Endothelial cell of umbilical vein (primary cell): ENCODE data around the gene UNCX. TPM values are rescaled to one million over a fixed set of nuclear protein-coding genes. Genes with fewer than 3 reads are reported as not detected.

Source experiments
- BruUV-seq: library from RNA; stranded (reverse); fragments of 400-500 nt; replicated peaks from 2 replicates; lab custom pipeline; 2021; lab: Mats Ljungman, UMichigan
- CTCF ChIA-PET: fragments of 300-600, 350-600 bp; sonication (Branson Sonifier 250); formaldehyde crosslinking; loops from one replicate; lab custom pipeline; 2021; ENCODE audit warnings: antibody characterized with exemption, inconsistent platforms; lab: Charles Lee
- POLR2A ChIA-PET: fragments of 300-600, 350-600 bp; sonication (Branson Sonifier 250); formaldehyde crosslinking; loops from one replicate; lab custom pipeline; 2021; ENCODE audit warnings: antibody characterized with exemption, inconsistent platforms; lab: Charles Lee
- DNase-seq: peaks from one replicate; pipeline ENCODE4 v3.0.0-alpha.2; 2011; ENCODE audit warnings: low read depth, low spot score
- FAIRE-seq: peaks from 2 replicates; lab custom pipeline; 2011; peaks lifted over from hg19 to GRCh38; lab: Jason Lieb, UNC
- H2AFZ ChIP-seq: 2 replicates; pipeline ENCODE4 v1.6.0; 2012; ENCODE audit warnings: low read depth, low read length, control low read depth, inconsistent platforms
- H3K27ac ChIP-seq: 2 replicates; pipeline ENCODE4 v1.5.1; 2011; ENCODE audit warnings: low read depth, mild to moderate bottlenecking, control low read depth, low read length, moderate library complexity; ENCODE audit not compliant: insufficient read depth
- H3K27me3 ChIP-seq, 2 experiments: 2 replicates each; pipeline versions ENCODE4 v1.6.0 to v1.6.1; 2011; ENCODE audit warnings: low read length in 2 of 2, mixed read lengths in 1 of 2; ENCODE audit not compliant: control insufficient read depth in 2 of 2, insufficient read depth in 2 of 2
- H3K36me3 ChIP-seq, 2 experiments: 2 replicates in 1 of 2; 3 replicates in 1 of 2; pipeline ENCODE4 v1.5.1; 2011; ENCODE audit warnings: low read length in 2 of 2, mild to moderate bottlenecking in 1 of 2, moderate library complexity in 1 of 2; ENCODE audit not compliant: control insufficient read depth in 2 of 2, insufficient read depth in 2 of 2; ENCODE audit errors: extremely low read depth in 1 of 2
- H3K4me1 ChIP-seq: 3 replicates; pipeline ENCODE4 v1.5.1; 2011; ENCODE audit warnings: mild to moderate bottlenecking, low read length; ENCODE audit not compliant: control insufficient read depth, insufficient read depth; ENCODE audit errors: extremely low read depth
- H3K4me2 ChIP-seq: 2 replicates; pipeline ENCODE4 v1.6.1; 2011; ENCODE audit warnings: low read length, control low read depth, mixed read lengths; ENCODE audit not compliant: insufficient read depth
- H3K4me3 ChIP-seq, 3 experiments: fragments of 200-600 bp in 1 of 3; sonication (generic), shearing (Covaris generic) in 1 of 3; replicated peaks in 1 of 3; 2 replicates each; pipeline ENCODE4 v1.5.1; 2011 to 2016; ENCODE audit warnings: control low read depth in 3 of 3, low read length in 3 of 3, mild to moderate bottlenecking in 2 of 3, inconsistent platforms in 1 of 3, low read depth in 1 of 3, moderate library complexity in 1 of 3; ENCODE audit not compliant: insufficient read depth in 1 of 3
- H3K79me2 ChIP-seq: 2 replicates; pipeline ENCODE4 v1.6.0; 2012; ENCODE audit warnings: low read length, inconsistent platforms; ENCODE audit not compliant: control insufficient read depth, insufficient read depth
- H3K9ac ChIP-seq: replicated peaks from 2 replicates; pipeline ENCODE3; 2011; ENCODE audit warnings: low read length, control low read depth; ENCODE audit not compliant: insufficient read depth; ENCODE audit errors: extremely low read depth
- H3K9me1 ChIP-seq: replicated peaks from 3 replicates; pipeline ENCODE4 v1.6.0; 2011; ENCODE audit warnings: mild to moderate bottlenecking, low read length; ENCODE audit not compliant: control insufficient read depth, insufficient read depth; ENCODE audit errors: extremely low read depth
- H3K9me3 ChIP-seq: replicated peaks from 2 replicates; pipeline ENCODE4 v1.5.1; 2012; ENCODE audit warnings: low read length, inconsistent platforms; ENCODE audit not compliant: control insufficient read depth, insufficient read depth
- H4K20me1 ChIP-seq: replicated peaks from 2 replicates; pipeline ENCODE3; 2011; ENCODE audit warnings: mild to moderate bottlenecking, low read length; ENCODE audit not compliant: control insufficient read depth, insufficient read depth; ENCODE audit errors: extremely low read depth
- EZH2 ChIP-seq: IDR thresholded peaks from 2 replicates; pipeline ENCODE4 v1.6.1; 2012; ENCODE audit warnings: borderline replicate concordance, low read depth, mild to moderate bottlenecking, moderate library complexity, low read length, inconsistent platforms; ENCODE audit not compliant: severe bottlenecking
- FOS ChIP-seq: IDR thresholded peaks from 2 replicates; pipeline ENCODE4 v1.6.1; 2011; ENCODE audit warnings: mild to moderate bottlenecking, low read length, moderate library complexity, borderline replicate concordance; ENCODE audit not compliant: insufficient read depth
- GATA2 ChIP-seq: IDR thresholded peaks from 2 replicates; pipeline ENCODE4 v1.7.0; 2011; ENCODE audit warnings: low read depth, mild to moderate bottlenecking, moderate library complexity, mixed read lengths, low read length; ENCODE audit not compliant: insufficient read length, insufficient read depth
- JUN ChIP-seq: IDR thresholded peaks from 2 replicates; pipeline ENCODE4 v1.6.1; 2011; ENCODE audit warnings: borderline replicate concordance, low read depth; ENCODE audit not compliant: insufficient read length, insufficient read depth
- MYC ChIP-seq: IDR thresholded peaks from one replicate; pipeline ENCODE4 v1.6.1; 2011; ENCODE audit warnings: mild to moderate bottlenecking, low read depth, low read length
- POLR2A ChIP-seq: IDR thresholded peaks from 2 replicates; pipeline ENCODE4 v1.6.1; 2012; ENCODE audit warnings: low read depth, mild to moderate bottlenecking, control low read depth, low read length
- POLR2AphosphoS5 ChIP-seq: IDR thresholded peaks from 2 replicates; pipeline ENCODE4 v1.6.1; 2012; ENCODE audit warnings: low read depth, mild to moderate bottlenecking, control low read depth, low read length, moderate library complexity; ENCODE audit not compliant: insufficient read depth
- dilution Hi-C: fragments of 300-500 bp; cut with MboI; formaldehyde crosslinking; loops from one replicate; pipeline ENCODE4 v1.15.0; 2019; ENCODE audit warnings: low sequenced_read_pairs; ENCODE audit not compliant: extremely low pct_ligation_motif_present
- intact Hi-C: fragments of 100-400 bp; cut with micrococcal nuclease; formaldehyde crosslinking; loops from one replicate; pipeline ENCODE4 v1.10.0; 2022
- polyA plus RNA-seq, 4 experiments: library from polyadenylated mRNA; depleted of rRNA in 3 of 4; stranded (reverse) in 3 of 4; unstranded in 1 of 4; fragments of >200 nt; gene quantifications; 2 replicates each; pipeline versions ENCODE4 v1.2.1 to v1.2.3, GENCODE V29; 2011 to 2012; ENCODE audit warnings: missing spikeins in 1 of 4
- total RNA-seq: library from RNA; stranded (reverse); gene quantifications from 2 replicates; pipeline ENCODE4 v1.2.3, GENCODE V29; 2021
- TF ChIP-seq, protein P1 (sequence below), 2 donors: IDR thresholded peaks; 1 replicate in 1 of 2; 2 replicates in 1 of 2; pipeline ENCODE4 v1.5.1; 2011; ENCODE audit warnings: low read length in 2 of 2, mild to moderate bottlenecking in 2 of 2, moderate library complexity in 2 of 2, control low read depth in 1 of 2, inconsistent platforms in 1 of 2, low read depth in 1 of 2; ENCODE audit not compliant: insufficient read depth in 1 of 2; ENCODE audit errors: extremely low read depth in 1 of 2
- TF ChIP-seq, protein P2 (sequence below): IDR thresholded peaks from 2 replicates; pipeline ENCODE4 v1.6.1; 2011; ENCODE audit not compliant: insufficient read depth, insufficient read length

The UNCX gene
- total and polyA plus RNA-seq, 2 donors (not counting 3 experiments of a cell fraction or from before 2014, with no cell fraction given) = not detected

GRCh38 chr7:1270181-1270580 is 37.5 kb downstream of the UNCX start:
- TF ChIP-seq EZH2 (no peak), MYC (no peak), FOS (no peak), POLR2A (no peak), JUN (no peak), POLR2AphosphoS5 (no peak), GATA2 (no peak)
- TF ChIP-seq, protein P1, sequence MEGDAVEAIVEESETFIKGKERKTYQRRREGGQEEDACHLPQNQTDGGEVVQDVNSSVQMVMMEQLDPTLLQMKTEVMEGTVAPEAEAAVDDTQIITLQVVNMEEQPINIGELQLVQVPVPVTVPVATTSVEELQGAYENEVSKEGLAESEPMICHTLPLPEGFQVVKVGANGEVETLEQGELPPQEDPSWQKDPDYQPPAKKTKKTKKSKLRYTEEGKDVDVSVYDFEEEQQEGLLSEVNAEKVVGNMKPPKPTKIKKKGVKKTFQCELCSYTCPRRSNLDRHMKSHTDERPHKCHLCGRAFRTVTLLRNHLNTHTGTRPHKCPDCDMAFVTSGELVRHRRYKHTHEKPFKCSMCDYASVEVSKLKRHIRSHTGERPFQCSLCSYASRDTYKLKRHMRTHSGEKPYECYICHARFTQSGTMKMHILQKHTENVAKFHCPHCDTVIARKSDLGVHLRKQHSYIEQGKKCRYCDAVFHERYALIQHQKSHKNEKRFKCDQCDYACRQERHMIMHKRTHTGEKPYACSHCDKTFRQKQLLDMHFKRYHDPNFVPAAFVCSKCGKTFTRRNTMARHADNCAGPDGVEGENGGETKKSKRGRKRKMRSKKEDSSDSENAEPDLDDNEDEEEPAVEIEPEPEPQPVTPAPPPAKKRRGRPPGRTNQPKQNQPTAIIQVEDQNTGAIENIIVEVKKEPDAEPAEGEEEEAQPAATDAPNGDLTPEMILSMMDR (IDR thresholded peaks at IDR 0.05; ENCODE audit: extremely low read depth in 1 of 2, insufficient read depth in 1 of 2, low read depth in 1 of 2, low read length in 2 of 2) = no peak
- TF ChIP-seq, protein P2, sequence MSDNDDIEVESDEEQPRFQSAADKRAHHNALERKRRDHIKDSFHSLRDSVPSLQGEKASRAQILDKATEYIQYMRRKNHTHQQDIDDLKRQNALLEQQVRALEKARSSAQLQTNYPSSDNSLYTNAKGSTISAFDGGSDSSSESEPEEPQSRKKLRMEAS = no peak
- BruUV-seq = no TSS peak
- Histone ChIP-seq H3K27ac (no peak overlapping the region), H3K27me3 (no peaks in the 10 kb centered on the region), H3K9ac (no peak overlapping the region), H3K9me3 (no peaks in the 10 kb centered on the region), H3K4me3 (no peak overlapping the region), H3K79me2 (no peaks in the 10 kb centered on the region), H3K36me3 (no peaks in the 10 kb centered on the region), H4K20me1 (no peaks in the 10 kb centered on the region), H3K9me1 (no peaks in the 10 kb centered on the region), H3K4me1 (no peaks in the 10 kb centered on the region), H3K4me2 (no peak overlapping the region), H2AFZ (no peak overlapping the region)
- intact Hi-C loops (no loop called here), dilution Hi-C loops (no loop called here)
- POLR2A ChIA-PET = no interaction called here
- DNase-seq = no peak
- FAIRE-seq = no peak
- CTCF ChIA-PET = no interaction called here
